ENCODE data around the gene WFDC8.

DNA sequence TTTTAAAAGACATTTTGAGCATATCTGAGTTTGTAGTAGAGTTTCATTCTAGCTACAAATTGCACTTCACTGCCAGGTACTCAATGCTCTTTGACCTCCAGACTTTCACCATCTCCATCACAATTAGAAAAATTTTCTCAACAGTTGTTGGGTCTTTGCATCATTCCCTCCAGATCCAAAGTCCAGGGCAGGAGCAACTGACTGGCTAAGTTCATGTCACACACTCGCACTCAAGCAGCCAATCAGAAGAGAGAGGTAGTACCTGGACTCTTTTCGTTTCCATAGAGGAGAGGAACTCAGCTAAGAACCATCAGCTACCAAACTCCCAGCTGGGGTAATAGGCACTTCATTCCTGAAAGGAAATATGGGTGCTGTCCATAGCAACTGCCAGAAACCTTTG, 72.7 kb downstream of the WFDC8 start:
- TF ChIP-seq, protein P1, sequence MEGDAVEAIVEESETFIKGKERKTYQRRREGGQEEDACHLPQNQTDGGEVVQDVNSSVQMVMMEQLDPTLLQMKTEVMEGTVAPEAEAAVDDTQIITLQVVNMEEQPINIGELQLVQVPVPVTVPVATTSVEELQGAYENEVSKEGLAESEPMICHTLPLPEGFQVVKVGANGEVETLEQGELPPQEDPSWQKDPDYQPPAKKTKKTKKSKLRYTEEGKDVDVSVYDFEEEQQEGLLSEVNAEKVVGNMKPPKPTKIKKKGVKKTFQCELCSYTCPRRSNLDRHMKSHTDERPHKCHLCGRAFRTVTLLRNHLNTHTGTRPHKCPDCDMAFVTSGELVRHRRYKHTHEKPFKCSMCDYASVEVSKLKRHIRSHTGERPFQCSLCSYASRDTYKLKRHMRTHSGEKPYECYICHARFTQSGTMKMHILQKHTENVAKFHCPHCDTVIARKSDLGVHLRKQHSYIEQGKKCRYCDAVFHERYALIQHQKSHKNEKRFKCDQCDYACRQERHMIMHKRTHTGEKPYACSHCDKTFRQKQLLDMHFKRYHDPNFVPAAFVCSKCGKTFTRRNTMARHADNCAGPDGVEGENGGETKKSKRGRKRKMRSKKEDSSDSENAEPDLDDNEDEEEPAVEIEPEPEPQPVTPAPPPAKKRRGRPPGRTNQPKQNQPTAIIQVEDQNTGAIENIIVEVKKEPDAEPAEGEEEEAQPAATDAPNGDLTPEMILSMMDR (IDR thresholded peaks at IDR 0.05; ENCODE audit: low read depth, low read length, missing input control), result no peak
- TF ChIP-seq RXRA (IDR thresholded peaks at IDR 0.05) (no peak), YY1 (IDR thresholded peaks at IDR 0.05) (no peak), TAF1 (conservative IDR thresholded peaks at IDR 0.05) (no peak)
- TF ChIP-seq, protein P2, sequence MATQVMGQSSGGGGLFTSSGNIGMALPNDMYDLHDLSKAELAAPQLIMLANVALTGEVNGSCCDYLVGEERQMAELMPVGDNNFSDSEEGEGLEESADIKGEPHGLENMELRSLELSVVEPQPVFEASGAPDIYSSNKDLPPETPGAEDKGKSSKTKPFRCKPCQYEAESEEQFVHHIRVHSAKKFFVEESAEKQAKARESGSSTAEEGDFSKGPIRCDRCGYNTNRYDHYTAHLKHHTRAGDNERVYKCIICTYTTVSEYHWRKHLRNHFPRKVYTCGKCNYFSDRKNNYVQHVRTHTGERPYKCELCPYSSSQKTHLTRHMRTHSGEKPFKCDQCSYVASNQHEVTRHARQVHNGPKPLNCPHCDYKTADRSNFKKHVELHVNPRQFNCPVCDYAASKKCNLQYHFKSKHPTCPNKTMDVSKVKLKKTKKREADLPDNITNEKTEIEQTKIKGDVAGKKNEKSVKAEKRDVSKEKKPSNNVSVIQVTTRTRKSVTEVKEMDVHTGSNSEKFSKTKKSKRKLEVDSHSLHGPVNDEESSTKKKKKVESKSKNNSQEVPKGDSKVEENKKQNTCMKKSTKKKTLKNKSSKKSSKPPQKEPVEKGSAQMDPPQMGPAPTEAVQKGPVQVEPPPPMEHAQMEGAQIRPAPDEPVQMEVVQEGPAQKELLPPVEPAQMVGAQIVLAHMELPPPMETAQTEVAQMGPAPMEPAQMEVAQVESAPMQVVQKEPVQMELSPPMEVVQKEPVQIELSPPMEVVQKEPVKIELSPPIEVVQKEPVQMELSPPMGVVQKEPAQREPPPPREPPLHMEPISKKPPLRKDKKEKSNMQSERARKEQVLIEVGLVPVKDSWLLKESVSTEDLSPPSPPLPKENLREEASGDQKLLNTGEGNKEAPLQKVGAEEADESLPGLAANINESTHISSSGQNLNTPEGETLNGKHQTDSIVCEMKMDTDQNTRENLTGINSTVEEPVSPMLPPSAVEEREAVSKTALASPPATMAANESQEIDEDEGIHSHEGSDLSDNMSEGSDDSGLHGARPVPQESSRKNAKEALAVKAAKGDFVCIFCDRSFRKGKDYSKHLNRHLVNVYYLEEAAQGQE (IDR thresholded peaks at IDR 0.05), result no peak
- TF ChIP-seq, protein P3, sequence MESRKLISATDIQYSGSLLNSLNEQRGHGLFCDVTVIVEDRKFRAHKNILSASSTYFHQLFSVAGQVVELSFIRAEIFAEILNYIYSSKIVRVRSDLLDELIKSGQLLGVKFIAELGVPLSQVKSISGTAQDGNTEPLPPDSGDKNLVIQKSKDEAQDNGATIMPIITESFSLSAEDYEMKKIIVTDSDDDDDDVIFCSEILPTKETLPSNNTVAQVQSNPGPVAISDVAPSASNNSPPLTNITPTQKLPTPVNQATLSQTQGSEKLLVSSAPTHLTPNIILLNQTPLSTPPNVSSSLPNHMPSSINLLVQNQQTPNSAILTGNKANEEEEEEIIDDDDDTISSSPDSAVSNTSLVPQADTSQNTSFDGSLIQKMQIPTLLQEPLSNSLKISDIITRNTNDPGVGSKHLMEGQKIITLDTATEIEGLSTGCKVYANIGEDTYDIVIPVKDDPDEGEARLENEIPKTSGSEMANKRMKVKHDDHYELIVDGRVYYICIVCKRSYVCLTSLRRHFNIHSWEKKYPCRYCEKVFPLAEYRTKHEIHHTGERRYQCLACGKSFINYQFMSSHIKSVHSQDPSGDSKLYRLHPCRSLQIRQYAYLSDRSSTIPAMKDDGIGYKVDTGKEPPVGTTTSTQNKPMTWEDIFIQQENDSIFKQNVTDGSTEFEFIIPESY (IDR thresholded peaks at IDR 0.05), result no peak

Measured in liver (tissue), 3 donors.